ENCODE data around the gene MKI67. TPM values are rescaled to one million over a fixed set of nuclear protein-coding genes. Genes with fewer than 3 reads are reported as not detected.

MKI67 gene
- polyA plus RNA-seq, 1 donor from 2014 or later = 0.16 TPM

DNA sequence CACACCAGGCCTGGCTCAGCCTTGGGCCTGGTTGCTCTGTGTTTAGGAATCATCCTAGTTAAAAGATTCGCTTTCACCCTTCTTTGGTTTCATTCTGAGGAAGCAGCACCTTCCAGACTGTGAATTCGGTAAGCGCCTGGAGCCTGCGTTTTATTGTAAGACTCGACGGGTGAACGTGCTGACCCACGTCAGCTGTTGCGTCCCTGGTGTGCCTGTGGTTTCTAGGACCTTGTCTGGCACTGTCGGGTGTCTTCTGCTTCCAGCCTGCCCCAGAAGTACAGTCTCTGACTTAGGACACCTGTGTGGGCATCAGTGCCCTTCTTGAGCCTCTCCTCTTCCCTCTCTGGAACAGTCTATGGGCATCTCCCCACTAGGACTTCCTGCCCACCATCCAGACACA is 26.3 kb downstream of the MKI67 start:
- no peak overlapping the region for H2AFZ ChIP-seq (ENCODE audit: low read depth, low read length)
- no peaks in the 10 kb centered on the region for H3K27me3 ChIP-seq (ENCODE audit: insufficient read depth, low read depth, low read length)
- no peaks in the 10 kb centered on the region for H3K36me3 ChIP-seq (ENCODE audit: insufficient read depth, low read length)

DNA sequence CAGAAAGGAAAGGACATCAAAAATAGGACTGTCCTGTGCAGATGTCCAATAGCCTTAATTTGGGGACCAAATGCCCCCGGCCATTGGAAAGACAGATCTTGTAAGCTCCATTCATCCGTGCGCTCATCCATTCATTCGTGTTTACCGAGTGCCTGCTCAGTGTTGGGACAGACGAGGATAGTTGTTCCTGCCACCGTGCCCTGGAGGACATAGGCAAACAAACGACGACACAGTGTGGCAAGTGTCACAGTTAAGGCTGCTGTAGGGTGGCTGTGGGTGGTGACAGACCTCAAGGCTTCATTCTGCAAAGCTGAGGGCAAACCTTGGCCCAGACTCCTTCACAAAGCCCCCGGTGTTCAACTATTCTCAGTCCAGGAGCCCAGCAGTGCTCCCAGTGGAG is 27.6 kb downstream of the MKI67 start:
- no peaks in the 10 kb centered on the region for H4K20me1 ChIP-seq (ENCODE audit: insufficient read depth)
- H3K27ac ChIP-seq (ENCODE audit: low read length) = no peak overlapping the region
- H3K9me2 ChIP-seq (ENCODE audit: insufficient read depth, low read length) = no peaks in the 10 kb centered on the region
- no peaks in the 10 kb centered on the region for H3K27me3 ChIP-seq (ENCODE audit: insufficient read depth, low read depth, low read length)
- no peak overlapping the region for H3K4me3 ChIP-seq (ENCODE audit: low read length)
- no peak overlapping the region for H2AFZ ChIP-seq (ENCODE audit: low read depth, low read length)
- no peak overlapping the region for H3K4me2 ChIP-seq (ENCODE audit: low read length)
- no peaks in the 10 kb centered on the region for H3K9me3 ChIP-seq (ENCODE audit: low read length)
- no peaks in the 10 kb centered on the region for H3K36me3 ChIP-seq (ENCODE audit: insufficient read depth, low read length)
- no peak overlapping the region for H3K9ac ChIP-seq (ENCODE audit: low read length)
- no peaks in the 10 kb centered on the region for H3K79me2 ChIP-seq (replicated peaks; ENCODE audit: insufficient read depth, low read length)
- no peaks in the 10 kb centered on the region for H3F3A ChIP-seq (ENCODE audit: insufficient read depth, low read length, poor library complexity, severe bottlenecking)
- no peak for TF ChIP-seq MXI1 (conservative IDR thresholded peaks at IDR 0.05; ENCODE audit: poor library complexity, severe bottlenecking)
- no peak for TF ChIP-seq REST (IDR thresholded peaks at IDR 0.05; ENCODE audit: borderline replicate concordance)
- TF ChIP-seq, protein P1, sequence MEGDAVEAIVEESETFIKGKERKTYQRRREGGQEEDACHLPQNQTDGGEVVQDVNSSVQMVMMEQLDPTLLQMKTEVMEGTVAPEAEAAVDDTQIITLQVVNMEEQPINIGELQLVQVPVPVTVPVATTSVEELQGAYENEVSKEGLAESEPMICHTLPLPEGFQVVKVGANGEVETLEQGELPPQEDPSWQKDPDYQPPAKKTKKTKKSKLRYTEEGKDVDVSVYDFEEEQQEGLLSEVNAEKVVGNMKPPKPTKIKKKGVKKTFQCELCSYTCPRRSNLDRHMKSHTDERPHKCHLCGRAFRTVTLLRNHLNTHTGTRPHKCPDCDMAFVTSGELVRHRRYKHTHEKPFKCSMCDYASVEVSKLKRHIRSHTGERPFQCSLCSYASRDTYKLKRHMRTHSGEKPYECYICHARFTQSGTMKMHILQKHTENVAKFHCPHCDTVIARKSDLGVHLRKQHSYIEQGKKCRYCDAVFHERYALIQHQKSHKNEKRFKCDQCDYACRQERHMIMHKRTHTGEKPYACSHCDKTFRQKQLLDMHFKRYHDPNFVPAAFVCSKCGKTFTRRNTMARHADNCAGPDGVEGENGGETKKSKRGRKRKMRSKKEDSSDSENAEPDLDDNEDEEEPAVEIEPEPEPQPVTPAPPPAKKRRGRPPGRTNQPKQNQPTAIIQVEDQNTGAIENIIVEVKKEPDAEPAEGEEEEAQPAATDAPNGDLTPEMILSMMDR (IDR thresholded peaks at IDR 0.05; ENCODE audit: poor library complexity, severe bottlenecking) = no peak
- no peak for TF ChIP-seq POLR2AphosphoS5 (IDR thresholded peaks at IDR 0.05)
- no peak for TF ChIP-seq EP300 (conservative IDR thresholded peaks at IDR 0.05; ENCODE audit: poor library complexity, severe bottlenecking)
- no peak for TF ChIP-seq TAF1 (IDR thresholded peaks at IDR 0.05; ENCODE audit: low read depth)
- TF ChIP-seq EZH2 (IDR thresholded peaks at IDR 0.05; ENCODE audit: borderline replicate concordance, insufficient read depth, low read length, poor library complexity, severe bottlenecking) = no peak
- TF ChIP-seq SMC3 (conservative IDR thresholded peaks at IDR 0.05; ENCODE audit: poor library complexity) = no peak

More for the DNA sequence above, 26.3 kb downstream of the MKI67 start:
- no peak overlapping the region for H3K27ac ChIP-seq (ENCODE audit: low read length)
- H3K4me3 ChIP-seq (ENCODE audit: low read length) = no peak overlapping the region
- no peaks in the 10 kb centered on the region for H4K20me1 ChIP-seq (ENCODE audit: insufficient read depth)
- H3K79me2 ChIP-seq (replicated peaks; ENCODE audit: insufficient read depth, low read length) = no peaks in the 10 kb centered on the region
- no peaks in the 10 kb centered on the region for H3K9me2 ChIP-seq (ENCODE audit: insufficient read depth, low read length)
- TF ChIP-seq EZH2 (IDR thresholded peaks at IDR 0.05; ENCODE audit: borderline replicate concordance, insufficient read depth, low read length, poor library complexity, severe bottlenecking) = no peak
- no peak for TF ChIP-seq EP300 (conservative IDR thresholded peaks at IDR 0.05; ENCODE audit: poor library complexity, severe bottlenecking)
- TF ChIP-seq SMC3 (conservative IDR thresholded peaks at IDR 0.05; ENCODE audit: poor library complexity) = no peak
- no peak for TF ChIP-seq MXI1 (conservative IDR thresholded peaks at IDR 0.05; ENCODE audit: poor library complexity, severe bottlenecking)
- no peak for TF ChIP-seq TAF1 (IDR thresholded peaks at IDR 0.05; ENCODE audit: low read depth)
- TF ChIP-seq POLR2AphosphoS5 (IDR thresholded peaks at IDR 0.05) = no peak
- TF ChIP-seq, protein P1 (IDR thresholded peaks at IDR 0.05; ENCODE audit: poor library complexity, severe bottlenecking) = no peak
- no peak for TF ChIP-seq REST (IDR thresholded peaks at IDR 0.05; ENCODE audit: borderline replicate concordance)
- no peak for TF ChIP-seq RAD21 (conservative IDR thresholded peaks at IDR 0.05)
- H3K4me2 ChIP-seq (ENCODE audit: low read length) = no peak overlapping the region
- no peak overlapping the region for H3K9ac ChIP-seq (ENCODE audit: low read length)
- no peaks in the 10 kb centered on the region for H3K9me3 ChIP-seq (ENCODE audit: low read length)
- H3F3A ChIP-seq (ENCODE audit: insufficient read depth, low read length, poor library complexity, severe bottlenecking) = no peaks in the 10 kb centered on the region
